HG03064 (cell line): ENCODE data around the gene GPR139.

ENCODE experiments used
- ATAC-seq: cut with Tn5 transposase; IDR thresholded peaks from one replicate; pipeline ENCODE4 v1.9.1; 2021; ENCODE audit warnings: low read depth; ENCODE audit not compliant: unreplicated experiment

The GPR139 gene

GRCh38 chr16:19991614-19992013 lies 82.1 kb downstream of the GPR139 start:
- no peak for ATAC-seq

GRCh38 chr16:19984135-19984534 lies 89.6 kb downstream of the GPR139 start:
- ATAC-seq: no peak
